Inferior parietal cortex (tissue), 1 donor: Measurements from ENCODE around the gene KCTD1.

Source experiments
- DNase-seq: peaks from one replicate; pipeline ENCODE4 v3.0.0-alpha.2; 2016; ENCODE audit errors: extremely low spot score

KCTD1 gene

DNA sequence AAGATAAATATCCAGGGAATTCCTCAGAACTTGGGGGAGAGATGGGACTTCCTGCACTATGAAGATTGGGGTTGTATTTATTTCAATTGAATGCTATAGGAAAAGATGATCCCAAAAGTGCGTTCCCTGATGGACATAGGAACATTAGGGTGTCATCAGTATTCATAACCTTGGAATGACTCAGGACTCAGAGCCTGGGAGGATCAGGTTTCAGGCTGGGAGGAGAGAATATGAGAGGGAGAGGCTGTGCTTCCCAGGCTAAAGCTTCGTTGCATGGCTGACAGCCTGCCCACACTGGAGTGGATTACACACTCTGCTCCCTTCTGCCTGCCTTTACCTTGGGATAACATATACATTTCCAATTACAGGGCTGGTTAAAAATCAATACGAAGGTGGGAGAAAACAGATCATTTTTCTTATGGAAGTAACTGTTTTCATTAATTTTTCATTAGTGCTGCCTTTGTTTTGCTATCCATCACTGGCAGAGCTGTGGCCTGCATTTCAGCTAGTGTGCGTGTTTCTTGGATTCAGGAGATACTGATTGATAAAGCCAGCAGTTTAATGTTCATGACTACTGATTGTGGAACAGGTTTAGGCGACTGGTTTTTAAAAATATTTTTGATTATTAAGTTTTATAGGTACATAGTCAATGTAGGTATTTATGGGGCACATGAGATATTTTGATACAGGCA is 118.7 kb downstream of the KCTD1 start:
- no peak for DNase-seq

DNA sequence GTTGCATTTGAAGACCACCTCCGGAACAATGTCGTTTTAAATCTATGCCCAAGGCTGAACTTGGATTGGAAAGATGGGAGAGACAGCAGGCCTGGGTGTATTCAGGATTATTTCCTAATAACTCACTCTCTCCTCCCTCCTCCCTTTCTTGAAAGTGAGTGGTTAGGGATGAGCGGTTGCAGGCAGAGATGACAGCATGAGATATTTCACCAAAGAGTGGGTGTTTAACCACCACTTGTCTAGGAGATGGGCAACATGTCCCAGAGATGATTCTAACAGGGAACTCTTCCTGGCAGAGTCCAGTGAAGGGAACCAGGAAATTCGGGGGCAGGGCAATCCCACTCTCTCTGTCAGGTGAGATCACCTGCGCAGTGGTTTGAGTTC is 123.2 kb downstream of the KCTD1 start:
- no peak for DNase-seq

DNA sequence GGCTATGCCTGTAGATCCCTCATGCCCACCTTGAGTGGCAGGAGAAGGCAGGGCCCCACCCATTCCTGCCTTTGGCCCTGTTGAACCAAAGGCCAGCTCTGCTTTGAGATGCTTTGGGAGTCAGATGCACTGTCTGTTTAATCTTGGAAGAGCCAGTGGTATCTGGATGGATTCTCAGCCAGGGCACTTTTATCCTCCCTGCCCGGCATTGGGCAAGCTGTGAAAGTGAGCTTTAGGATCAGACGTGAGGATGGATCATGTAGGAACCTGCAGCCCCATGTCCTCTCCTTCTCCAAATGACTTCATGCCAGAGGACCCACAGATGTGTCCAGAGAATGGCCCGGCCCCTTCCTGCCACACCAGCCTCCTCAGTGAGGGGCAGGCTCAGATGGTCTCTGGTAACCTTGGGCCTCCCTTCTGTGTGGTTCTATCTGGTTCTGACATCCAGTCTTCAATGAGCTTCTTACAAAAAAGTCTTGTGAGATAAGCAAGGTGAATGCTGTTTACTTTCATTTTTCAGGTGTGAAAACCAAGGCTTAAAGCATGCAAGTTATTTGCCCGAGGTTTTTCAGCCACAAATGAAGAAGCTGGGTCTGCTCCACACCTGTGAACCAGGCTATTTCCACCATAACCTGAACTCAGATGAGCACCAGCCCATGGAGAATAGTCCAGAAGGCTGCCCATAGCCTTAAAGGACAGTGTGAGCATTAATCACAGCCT is 123.8 kb downstream of the KCTD1 start:
- no peak for DNase-seq

DNA sequence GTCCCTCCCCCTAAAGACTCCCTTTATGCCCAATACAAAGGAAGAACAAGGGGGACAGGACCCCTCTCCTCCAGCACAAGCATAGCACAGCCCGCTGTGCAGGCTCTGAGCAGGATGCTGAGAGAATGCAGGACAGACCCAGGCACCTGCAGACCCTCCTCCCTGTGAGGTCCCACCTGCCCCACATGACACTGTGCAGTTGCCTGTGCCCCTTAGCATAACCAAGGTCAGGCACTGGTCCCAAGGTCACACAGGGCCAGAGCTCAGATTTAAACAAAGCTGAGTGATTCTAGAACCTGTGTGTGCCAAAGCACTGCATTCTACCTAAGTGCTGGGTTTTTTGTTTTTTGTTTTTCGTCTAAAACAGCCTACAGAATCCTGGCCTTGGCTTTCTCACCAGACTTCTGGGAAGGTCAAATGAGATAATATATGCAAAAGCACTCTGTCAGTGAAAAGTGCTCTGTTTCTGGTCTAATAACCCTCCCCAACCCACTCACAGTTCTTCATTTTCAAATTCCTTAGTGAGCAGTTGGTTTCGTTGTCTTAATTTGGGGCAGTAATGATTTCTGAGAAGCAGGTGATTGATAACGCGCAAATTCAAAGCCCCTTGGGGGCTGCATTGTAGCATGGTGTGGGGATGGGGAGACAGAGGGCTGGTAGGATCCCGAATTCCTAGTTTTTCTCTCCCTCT is 125.7 kb downstream of the KCTD1 start:
- no peak for DNase-seq

DNA sequence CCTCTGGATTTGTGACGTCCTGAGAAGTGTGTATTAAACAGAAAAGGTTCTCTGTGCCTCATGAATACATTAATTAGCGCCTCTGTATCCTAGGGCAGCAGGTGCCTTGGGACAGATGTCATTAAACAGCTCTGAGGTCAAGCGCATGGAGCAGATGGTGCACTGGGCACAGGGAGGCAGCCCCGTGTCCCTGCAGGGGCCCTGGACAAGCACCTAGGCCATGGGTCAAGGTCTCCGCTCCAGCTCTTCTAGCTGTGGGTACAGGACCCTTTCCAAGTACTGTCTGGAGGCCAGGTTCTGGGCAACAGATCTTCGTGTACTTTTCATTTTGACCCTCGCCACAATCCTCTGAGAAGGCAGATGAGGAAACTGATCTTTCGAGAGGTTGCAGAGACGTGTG is 126.4 kb downstream of the KCTD1 start:
- DNase-seq = no peak

DNA sequence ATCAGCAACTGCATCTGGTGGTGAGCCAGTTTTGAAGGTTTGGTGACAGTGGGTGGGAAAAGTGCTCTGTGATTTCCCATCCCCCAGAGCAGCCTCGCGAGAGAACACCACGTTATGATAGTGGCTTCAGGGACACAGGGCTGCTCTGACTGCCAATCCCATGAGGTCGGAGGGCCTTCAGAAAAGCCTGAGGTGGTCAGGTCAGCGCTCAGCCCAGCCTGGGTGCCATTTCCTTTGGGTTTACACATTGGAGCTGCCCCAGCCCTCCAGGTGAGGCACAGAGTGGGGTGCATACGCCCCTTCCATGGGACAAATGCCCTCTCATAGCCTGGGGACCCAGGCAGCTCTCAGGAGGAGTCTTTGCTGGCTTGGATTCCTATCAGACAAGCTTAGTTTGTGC is 126.8 kb downstream of the KCTD1 start:
- no peak for DNase-seq

DNA sequence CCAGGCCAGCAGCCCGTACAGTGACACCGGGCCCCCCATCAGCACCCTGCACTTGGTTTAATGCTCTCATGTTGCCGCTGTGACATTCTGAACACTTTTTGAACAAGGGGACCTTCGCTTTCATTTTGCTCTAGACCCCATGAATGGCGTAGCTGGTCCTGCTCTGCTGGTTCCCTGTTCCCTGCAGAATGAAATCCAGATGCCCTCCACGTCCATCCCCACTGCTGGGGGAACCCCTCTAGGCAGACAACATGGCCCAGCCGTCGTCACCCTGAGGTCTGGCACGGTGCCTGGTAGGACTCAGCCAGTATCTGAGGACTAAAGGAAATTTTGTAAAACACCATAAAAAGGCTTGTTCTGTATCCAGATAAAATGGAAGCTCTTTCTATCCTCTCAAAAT is 128.6 kb downstream of the KCTD1 start:
- no peak for DNase-seq

DNA sequence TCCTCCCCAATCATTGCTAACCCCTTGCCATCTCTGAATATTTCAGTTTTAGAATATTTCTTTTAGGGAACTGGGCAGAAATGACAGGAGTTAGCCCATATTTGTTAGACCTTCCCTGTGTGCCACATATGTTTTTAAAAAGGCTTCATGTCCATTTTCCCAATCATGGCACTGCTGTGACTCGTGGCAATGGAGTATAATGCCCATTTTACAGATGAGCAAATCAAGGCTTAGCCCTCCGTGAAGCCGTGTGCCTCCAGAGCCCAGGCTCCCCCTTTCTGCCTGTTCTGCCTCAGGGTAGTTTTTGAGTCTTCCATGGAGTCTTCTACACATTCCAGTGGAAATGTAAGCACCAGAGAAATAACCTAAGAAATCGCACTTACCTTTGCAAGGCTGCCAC is 130.1 kb downstream of the KCTD1 start:
- DNase-seq = no peak

DNA sequence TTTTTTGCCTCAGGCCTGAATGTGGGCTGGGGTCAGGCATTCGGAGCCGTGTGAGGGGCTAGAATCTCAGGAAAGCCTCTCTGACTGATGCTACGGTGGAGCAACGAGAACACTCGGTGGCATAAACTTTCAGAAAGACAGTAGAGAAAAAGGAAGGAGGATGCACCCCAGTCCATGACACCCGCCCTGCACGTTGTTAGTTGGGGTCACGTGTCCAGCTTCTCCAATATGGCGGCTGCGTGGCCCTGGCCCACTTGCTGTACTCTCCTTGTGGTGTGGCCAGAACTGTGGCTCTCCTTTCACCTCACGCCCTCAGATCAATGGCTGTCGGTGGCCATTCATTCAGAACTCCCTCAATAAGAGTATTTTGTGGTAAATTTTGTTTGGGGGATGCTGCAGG is 131.2 kb downstream of the KCTD1 start:
- DNase-seq = no peak

DNA sequence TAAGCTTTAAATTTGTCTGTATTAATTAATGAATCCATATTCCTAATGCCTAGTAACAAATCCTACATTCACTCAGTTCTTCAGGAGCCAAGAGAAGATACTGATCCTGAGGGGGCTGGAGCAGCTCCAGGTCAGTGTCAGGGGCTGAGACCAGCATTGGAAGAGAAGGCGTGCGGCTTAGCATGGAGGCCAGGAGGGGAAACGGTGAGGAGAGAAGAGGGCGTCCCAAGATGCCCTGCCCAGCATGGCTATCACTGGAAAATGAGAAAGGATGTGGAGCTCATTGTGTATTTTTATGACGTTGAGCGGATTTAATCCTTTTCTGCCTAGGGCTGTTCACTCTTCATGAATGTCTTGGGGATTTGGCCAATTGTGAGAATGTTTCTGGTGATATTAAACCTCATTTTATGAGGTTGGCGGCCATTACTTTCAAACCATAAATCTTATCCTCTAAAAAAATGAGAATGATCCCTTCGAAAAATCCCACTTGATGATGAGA is 131.7 kb downstream of the KCTD1 start:
- DNase-seq = no peak

DNA sequence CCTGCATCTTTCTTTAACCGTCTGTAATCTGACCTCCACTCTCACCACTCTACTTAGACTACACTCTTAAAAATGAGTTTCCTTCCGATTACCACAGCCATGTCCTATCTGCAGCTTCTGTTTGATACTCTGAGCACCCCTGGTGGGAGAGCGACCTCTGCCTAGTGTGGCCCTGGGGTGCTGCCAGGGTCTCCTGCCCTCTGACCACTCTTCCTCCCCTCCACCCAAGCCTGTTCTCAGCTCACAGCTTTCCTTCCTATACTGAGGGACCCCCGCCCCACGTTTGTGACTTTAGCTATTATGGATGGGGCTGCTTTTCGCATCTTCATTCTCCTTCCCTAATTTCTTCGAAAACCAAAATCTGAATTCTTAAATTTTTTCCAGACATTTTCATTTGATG is 132.7 kb downstream of the KCTD1 start:
- no peak for DNase-seq

DNA sequence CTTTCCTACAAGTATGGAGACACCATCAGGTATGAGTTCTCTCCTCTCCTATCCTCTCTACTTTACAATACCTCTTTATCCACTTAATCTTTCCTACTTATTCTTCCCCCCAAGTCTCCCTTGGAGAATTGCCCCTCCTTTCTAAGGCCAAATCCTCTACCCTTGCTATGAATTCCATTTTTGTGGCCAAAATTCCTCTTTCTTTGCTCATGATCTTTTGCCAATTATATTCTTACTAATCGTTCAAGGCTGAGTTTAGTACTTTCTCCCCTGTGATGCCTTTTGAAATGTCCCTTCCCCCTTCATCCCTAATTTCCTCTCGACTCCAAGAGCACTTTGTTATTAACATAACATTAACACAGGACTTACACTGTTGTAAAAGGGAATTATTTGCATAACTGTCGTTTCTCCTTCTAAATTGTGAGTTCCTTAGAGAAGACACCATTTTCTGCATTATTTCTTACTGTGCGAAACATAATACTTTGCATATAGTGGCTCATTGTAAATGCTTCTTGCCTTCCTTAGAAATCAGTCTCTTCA is 133.4 kb downstream of the KCTD1 start:
- no peak for DNase-seq

DNA sequence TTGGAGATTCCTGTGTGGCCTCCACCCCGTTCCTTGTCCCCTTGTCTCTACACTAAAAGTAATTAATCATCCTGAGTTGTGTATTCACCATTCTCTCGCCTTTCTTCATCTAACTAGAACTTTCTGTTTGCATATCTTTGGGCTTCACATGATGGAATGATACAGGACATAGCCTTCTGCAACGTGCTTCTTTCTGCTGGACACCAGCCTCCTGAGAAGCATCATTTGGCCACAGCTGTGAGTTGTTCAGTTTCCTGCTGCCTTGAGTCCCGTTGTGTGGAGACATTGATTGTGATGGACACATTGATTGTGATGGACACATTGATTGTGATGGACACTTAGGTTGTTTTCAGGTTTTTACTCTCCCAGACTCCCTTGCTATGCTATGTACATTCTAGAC is 139.3 kb downstream of the KCTD1 start:
- no peak for DNase-seq

DNA sequence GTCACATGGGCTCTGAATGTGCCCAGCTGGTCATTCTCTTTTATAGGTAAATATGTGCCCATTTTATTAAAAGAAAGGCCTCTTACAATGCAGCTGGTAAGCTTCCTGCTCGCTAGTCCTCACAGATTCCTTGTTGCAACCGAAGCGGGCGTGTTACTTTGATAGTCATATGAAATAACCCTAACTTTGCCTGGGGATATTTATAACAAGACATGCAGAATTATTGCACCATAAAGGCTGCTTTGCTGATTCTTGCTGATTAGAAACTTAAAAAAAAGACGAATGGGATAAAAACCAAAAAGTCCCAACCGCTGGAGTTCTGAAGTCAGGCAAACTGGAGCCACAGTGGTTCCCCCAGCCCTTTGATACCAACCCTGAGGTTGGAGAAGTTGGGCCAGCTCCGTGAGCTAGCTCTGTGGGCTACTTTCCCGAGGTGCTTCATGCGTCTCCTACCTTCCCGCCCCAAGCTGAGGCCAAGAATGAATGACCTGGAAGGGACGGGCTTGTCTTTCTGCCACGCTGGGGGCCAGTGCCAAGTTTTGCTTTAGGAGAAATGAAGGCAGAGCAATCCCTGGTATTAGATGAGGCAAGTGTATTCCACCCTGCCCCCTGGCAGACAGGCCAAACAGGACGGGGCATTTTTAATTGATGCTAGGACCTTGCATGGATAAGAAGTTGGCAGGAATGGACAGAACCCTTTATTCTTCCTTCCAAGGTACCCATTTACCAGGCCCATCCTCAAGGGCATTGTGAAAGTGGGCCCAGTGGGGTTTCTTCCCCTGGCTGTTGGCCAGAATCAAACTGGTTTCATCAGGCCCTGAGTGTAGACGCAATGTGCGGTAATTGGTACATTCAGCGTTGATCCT is 140.4 kb downstream of the KCTD1 start:
- DNase-seq = no peak

DNA sequence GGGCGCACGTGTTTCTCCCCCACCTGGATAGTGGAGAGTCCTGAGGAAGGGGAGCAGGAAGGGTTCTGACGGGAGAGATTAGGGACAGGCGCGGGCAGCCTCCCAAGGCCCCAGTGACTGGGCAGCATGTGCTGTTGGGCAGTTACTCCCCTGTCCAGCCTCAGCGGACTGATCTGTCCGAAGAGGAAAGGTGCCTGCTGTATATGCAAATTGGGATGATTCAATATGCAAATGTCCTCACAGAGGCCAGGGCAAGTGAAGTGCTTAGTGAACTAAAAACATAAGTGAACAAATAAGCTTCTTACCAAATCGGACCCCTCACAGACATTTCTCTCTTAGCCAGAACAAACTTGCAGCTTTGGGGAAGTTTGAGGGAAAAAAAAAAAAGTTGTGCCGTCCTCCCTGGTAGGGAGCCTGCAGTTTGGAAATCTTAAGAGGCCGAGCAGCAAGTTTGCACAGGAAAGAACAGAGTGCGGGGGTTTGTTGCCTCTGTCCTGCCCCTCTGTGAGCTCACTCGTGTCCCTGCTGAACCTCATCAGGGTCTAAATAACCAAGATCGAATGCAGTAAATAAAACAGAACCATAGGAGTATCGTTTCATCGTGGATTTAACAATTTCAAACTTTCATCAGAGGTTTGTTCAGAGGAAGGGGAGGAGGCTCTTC is 141.4 kb downstream of the KCTD1 start:
- no peak for DNase-seq

DNA sequence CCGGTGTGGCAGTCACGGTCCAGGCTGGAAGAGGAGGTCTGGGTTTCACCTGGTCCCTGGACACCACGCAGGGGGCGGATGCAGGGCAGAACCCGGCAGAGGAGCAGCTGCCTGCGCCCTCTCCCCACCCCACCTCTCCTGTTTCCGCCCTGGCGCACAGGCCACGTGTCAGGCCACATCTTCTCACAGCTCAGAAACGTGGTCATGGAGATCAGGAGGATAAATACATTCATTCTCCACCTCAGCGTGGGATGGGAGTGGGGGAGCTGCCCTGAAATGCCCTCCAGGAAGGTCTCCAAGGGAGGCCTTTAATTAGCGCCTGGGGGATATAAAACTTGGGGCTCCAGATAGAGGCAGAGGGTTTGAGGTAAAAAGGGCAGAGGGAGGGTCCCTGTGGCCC is 142.0 kb downstream of the KCTD1 start:
- no peak for DNase-seq

DNA sequence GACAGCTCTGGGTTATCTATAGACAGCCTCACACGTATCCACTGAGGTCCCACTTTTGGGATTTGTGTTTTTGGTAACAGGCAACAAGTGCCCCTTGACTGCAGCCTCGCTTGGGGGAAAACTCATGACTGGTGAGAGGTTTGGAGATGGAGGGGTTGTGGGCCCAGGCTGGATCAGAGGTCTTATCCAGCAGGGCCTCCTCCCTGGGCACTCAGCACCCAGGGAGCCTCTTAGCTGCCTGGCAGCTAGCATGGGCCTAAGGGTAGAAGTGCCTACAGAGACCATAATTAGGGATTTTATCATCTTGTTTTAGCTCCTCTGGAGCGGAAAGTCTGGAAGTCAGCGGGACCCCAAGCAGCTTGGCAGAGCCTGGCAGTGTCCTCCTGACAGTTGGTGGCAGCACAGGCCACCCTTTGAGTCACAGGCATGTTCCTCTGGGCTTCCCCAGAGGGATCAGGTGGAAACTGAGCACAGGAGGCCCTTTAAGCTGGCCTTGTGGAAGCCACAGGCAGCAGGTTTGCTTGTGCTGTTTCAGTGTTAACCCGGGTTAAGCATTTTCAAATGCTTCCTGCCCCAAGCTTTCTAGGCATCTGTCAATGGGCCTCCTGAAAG is 143.1 kb downstream of the KCTD1 start:
- DNase-seq = peak; percentile 59
